ENCODE data around the gene TMEM134.

The TMEM134 gene

DNA sequence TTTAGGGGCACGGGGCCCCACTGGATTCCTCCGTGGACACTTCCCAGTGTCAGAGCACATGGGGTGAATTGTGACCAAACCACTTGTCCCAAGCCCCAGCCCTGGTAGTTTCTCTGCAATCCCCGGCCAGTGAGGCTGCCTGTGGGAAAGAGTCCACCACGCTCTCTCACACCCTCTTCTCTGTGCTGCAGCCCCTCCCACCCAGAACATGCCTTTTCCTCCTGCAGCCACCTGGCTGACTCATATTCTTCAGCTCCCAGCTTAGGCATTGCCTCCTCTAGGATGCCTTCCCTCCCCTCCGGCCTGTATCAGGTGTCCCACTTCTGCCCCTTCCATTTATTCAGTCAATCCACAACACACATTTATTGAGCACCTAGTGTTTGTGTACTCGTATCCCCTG, 46.2 kb downstream of the TMEM134 start:
- Histone ChIP-seq H4K20me1 (ENCODE audit: insufficient read depth, low read length) (no peaks in the 10 kb centered on the region), H3K4me1 (ENCODE audit: low read length) (peaks cover 28% of the 10 kb centered on the region), H3K9ac (ENCODE audit: low read length) (no peak overlapping the region), H2AFZ (ENCODE audit: low read depth, low read length) (no peak overlapping the region), H3K79me2 (ENCODE audit: low read length) (no peaks in the 10 kb centered on the region), H3K4me2 (ENCODE audit: low read length) (no peak overlapping the region), H3K27me3 (ENCODE audit: low read depth, low read length) (peaks cover 16% of the 10 kb centered on the region), H3K9me3 (ENCODE audit: insufficient read depth, low read length) (no peaks in the 10 kb centered on the region), H3K4me3 (ENCODE audit: low read length) (no peak overlapping the region), H3K27ac (ENCODE audit: low read length) (no peak overlapping the region), H3K36me3 (replicated peaks; ENCODE audit: low read depth, low read length) (no peaks in the 10 kb centered on the region)
- TF ChIP-seq, protein P1, sequence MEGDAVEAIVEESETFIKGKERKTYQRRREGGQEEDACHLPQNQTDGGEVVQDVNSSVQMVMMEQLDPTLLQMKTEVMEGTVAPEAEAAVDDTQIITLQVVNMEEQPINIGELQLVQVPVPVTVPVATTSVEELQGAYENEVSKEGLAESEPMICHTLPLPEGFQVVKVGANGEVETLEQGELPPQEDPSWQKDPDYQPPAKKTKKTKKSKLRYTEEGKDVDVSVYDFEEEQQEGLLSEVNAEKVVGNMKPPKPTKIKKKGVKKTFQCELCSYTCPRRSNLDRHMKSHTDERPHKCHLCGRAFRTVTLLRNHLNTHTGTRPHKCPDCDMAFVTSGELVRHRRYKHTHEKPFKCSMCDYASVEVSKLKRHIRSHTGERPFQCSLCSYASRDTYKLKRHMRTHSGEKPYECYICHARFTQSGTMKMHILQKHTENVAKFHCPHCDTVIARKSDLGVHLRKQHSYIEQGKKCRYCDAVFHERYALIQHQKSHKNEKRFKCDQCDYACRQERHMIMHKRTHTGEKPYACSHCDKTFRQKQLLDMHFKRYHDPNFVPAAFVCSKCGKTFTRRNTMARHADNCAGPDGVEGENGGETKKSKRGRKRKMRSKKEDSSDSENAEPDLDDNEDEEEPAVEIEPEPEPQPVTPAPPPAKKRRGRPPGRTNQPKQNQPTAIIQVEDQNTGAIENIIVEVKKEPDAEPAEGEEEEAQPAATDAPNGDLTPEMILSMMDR (IDR thresholded peaks at IDR 0.05; ENCODE audit: low read depth, low read length), result no peak
- no peak for TF ChIP-seq EZH2phosphoT487 (IDR thresholded peaks at IDR 0.05; ENCODE audit: low read depth)

DNA sequence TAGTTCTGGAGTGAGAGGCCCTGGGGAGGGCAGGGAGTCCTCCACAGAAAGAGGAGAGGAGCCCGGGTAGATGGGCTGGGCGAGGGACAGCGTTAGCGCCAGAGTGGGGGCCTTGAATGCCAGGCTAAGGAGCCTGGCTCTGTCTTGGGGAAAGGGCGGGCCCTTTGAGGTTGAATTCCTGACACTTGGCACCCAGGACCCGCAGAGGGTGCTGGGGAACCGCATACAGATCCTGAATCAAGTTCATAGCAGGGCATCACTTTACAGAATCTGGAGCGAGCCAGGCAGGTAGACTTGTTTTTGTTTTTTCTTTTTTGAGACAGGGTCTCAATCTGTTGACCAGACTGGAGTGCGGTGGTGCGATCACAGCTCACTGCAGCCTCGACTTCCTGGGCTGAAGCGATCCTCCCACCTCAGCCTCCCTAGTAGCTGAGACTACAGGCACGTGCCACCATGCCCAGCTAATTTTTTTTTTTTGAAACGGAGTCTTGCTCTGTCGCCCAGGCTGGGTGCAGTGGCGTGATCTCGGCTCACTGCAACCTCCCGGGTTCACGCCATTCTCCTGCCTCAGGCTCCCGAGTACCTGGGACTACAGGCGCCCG, 47.5 kb downstream of the TMEM134 start:
- Histone ChIP-seq H3K36me3 (replicated peaks; ENCODE audit: low read depth, low read length) (no peaks in the 10 kb centered on the region), H3K79me2 (ENCODE audit: low read length) (no peaks in the 10 kb centered on the region), H3K4me1 (ENCODE audit: low read length) (peaks cover 22% of the 10 kb centered on the region), H2AFZ (ENCODE audit: low read depth, low read length) (no peak overlapping the region), H3K9ac (ENCODE audit: low read length) (no peak overlapping the region), H3K9me3 (ENCODE audit: insufficient read depth, low read length) (no peaks in the 10 kb centered on the region), H3K27ac (ENCODE audit: low read length) (no peak overlapping the region), H3K4me3 (ENCODE audit: low read length) (peak overlapping the region; percentile 78), H3K4me2 (ENCODE audit: low read length) (peak overlapping the region; percentile 70), H3K27me3 (ENCODE audit: low read depth, low read length) (peaks cover 27% of the 10 kb centered on the region), H4K20me1 (ENCODE audit: insufficient read depth, low read length) (no peaks in the 10 kb centered on the region)
- TF ChIP-seq, protein P1 (IDR thresholded peaks at IDR 0.05; ENCODE audit: low read depth, low read length), result no peak
- TF ChIP-seq EZH2phosphoT487 (IDR thresholded peaks at IDR 0.05; ENCODE audit: low read depth), result no peak

DNA sequence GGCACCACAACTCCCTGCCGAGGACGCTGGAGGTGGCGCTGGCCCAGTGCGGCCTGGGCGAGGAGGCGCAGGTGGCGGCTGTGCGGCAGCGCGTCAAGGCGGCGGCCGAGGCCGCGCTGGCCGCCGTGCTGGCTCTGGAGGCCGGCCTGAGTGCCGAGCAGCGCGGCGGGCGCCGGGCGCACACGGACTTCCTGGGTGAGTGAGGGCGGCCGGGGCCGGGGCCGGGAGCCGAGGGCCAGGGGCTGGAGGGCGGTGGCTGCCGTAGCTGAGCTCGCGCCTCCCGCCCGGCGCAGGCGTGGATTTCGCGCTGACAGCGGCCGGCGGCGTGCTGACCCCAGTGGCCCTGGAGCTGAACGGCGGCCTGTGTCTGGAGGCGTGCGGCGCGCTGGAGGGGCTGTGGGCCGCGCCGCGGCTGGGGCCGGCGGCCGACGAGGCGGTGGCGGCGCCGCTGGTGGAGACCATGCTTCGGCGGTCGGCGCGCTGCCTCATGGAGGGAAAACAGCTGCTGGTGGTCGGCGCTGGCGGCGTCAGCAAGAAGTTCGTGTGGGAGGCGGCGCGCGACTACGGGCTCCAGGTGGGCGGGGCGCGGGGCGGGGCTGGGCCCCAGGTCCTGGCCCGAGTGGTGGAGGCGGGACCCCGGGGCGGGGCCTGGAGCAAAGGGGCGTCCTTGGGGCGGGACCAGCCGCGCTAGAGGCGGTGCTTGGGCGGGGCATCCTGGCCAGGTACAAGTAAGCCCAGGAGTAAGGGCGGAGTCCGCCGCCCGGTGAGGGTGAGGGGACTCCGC, 48.2 kb downstream of the TMEM134 start:
- Histone ChIP-seq H4K20me1 (ENCODE audit: insufficient read depth, low read length) (no peaks in the 10 kb centered on the region), H3K9me3 (ENCODE audit: insufficient read depth, low read length) (no peaks in the 10 kb centered on the region), H3K79me2 (ENCODE audit: low read length) (no peaks in the 10 kb centered on the region), H2AFZ (ENCODE audit: low read depth, low read length) (no peak overlapping the region), H3K4me2 (ENCODE audit: low read length) (peak overlapping the region; percentile 70), H3K27me3 (ENCODE audit: low read depth, low read length) (peaks cover 30% of the 10 kb centered on the region), H3K27ac (ENCODE audit: low read length) (no peak overlapping the region), H3K36me3 (replicated peaks; ENCODE audit: low read depth, low read length) (no peaks in the 10 kb centered on the region), H3K4me1 (ENCODE audit: low read length) (peaks cover 22% of the 10 kb centered on the region), H3K4me3 (ENCODE audit: low read length) (peak overlapping the region; percentile 78), H3K9ac (ENCODE audit: low read length) (peak overlapping the region; percentile 54)
- no peak for TF ChIP-seq EZH2phosphoT487 (IDR thresholded peaks at IDR 0.05; ENCODE audit: low read depth)
- TF ChIP-seq, protein P1 (IDR thresholded peaks at IDR 0.05; ENCODE audit: low read depth, low read length), result no peak

DNA sequence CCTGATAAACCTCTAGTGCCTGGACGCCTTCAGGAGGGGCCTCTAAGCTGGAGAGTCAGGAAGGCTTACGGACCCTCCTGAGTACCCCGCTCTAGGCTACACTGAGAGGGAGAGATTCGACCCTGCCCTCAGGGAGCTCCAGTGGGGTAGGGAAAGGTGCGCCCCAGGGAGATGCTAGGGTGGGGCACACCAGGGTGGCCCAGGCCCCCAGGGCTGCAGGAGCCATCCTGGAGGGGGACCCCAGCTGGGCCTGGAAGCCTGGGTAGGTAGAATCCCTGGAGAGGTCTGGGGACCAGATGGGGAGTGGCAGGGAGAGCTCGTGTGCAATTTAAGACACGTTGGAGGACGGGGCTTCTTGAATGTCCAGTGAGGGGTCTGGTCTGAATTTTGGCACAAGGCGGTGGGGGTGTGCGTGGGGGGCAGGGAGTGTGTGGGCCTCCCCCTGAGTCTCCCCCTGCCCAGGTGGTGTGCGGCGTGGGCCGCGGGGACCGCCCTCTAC, 48.9 kb downstream of the TMEM134 start:
- no peak overlapping the region for H2AFZ ChIP-seq (ENCODE audit: low read depth, low read length)

More for the DNA sequence above, 48.9 kb downstream of the TMEM134 start:
- Histone ChIP-seq H3K4me3 (ENCODE audit: low read length) (peak overlapping the region; percentile 78), H4K20me1 (ENCODE audit: insufficient read depth, low read length) (no peaks in the 10 kb centered on the region), H3K9me3 (ENCODE audit: insufficient read depth, low read length) (no peaks in the 10 kb centered on the region), H3K36me3 (replicated peaks; ENCODE audit: low read depth, low read length) (no peaks in the 10 kb centered on the region), H3K27ac (ENCODE audit: low read length) (no peak overlapping the region), H3K9ac (ENCODE audit: low read length) (peak overlapping the region; percentile 54), H3K27me3 (ENCODE audit: low read depth, low read length) (peaks cover 30% of the 10 kb centered on the region), H3K4me2 (ENCODE audit: low read length) (peak overlapping the region; percentile 70), H3K4me1 (ENCODE audit: low read length) (peaks cover 22% of the 10 kb centered on the region), H3K79me2 (ENCODE audit: low read length) (no peaks in the 10 kb centered on the region)
- no peak for TF ChIP-seq EZH2phosphoT487 (IDR thresholded peaks at IDR 0.05; ENCODE audit: low read depth)
- TF ChIP-seq, protein P1 (IDR thresholded peaks at IDR 0.05; ENCODE audit: low read depth, low read length), result no peak
